HepG2 (cell line): Measurements from ENCODE around the gene ASXL1. TPM values are rescaled to one million over a fixed set of nuclear protein-coding genes. Genes with fewer than 3 reads are reported as not detected.

Experiments used
- CREB3 ChIP-seq: sonication (generic); formaldehyde crosslinking; IDR thresholded peaks from 2 replicates; pipeline ENCODE4 v1.5.0; 2020; ENCODE audit warnings: missing genetic modification reagents
- FOXK1 ChIP-seq: sonication (generic); formaldehyde crosslinking; IDR thresholded peaks from 2 replicates; pipeline ENCODE4 v1.4.0; 2020; ENCODE audit warnings: low read depth, missing genetic modification reagents, borderline replicate concordance
- NFE2L2 ChIP-seq: fragments of 150-350 bp; IDR thresholded peaks from 2 replicates; pipeline ENCODE4 v1.6.1; 2014; ENCODE audit warnings: low read length
- NR3C1 ChIP-seq: sonication (generic); formaldehyde crosslinking; IDR thresholded peaks from 2 replicates; pipeline ENCODE4 v1.4.0; 2020; ENCODE audit warnings: missing genetic modification reagents
- ZBTB1 ChIP-seq: sonication (generic); formaldehyde crosslinking; IDR thresholded peaks from 2 replicates; pipeline ENCODE4 v1.4.0; 2020; ENCODE audit warnings: missing genetic modification reagents, borderline replicate concordance
- ZBTB20 ChIP-seq: sonication (generic); formaldehyde crosslinking; IDR thresholded peaks from 2 replicates; pipeline ENCODE4 v1.8.1; 2023; ENCODE audit warnings: missing genetic modification reagents, low read depth, mild to moderate bottlenecking, borderline replicate concordance
- ZNF343 ChIP-seq: sonication (generic); formaldehyde crosslinking; IDR thresholded peaks from 2 replicates; pipeline ENCODE4 v1.4.0; 2020; ENCODE audit warnings: mild to moderate bottlenecking, missing genetic modification reagents
- ZNF431 ChIP-seq: sonication (generic); formaldehyde crosslinking; IDR thresholded peaks from 2 replicates; pipeline ENCODE4 v1.9.0; 2022; ENCODE audit warnings: missing genetic modification reagents, low read depth, mild to moderate bottlenecking, borderline replicate concordance
- ZNF556 ChIP-seq: sonication (generic); formaldehyde crosslinking; IDR thresholded peaks from 2 replicates; pipeline ENCODE4 v1.4.0; 2020; ENCODE audit warnings: mild to moderate bottlenecking, missing genetic modification reagents, borderline replicate concordance
- ZNF576 ChIP-seq: sonication (generic); formaldehyde crosslinking; IDR thresholded peaks from 2 replicates; pipeline ENCODE4 v1.4.0; 2020; ENCODE audit warnings: mild to moderate bottlenecking, missing genetic modification reagents
- ZNF652 ChIP-seq: IDR thresholded peaks from 2 replicates; pipeline ENCODE4 v1.6.1; 2016; ENCODE audit warnings: low read depth, borderline replicate concordance
- polyA plus RNA-seq, 8 experiments: library from polyadenylated mRNA; depleted of rRNA in 3 of 8; stranded (reverse) in 7 of 8; unstranded in 1 of 8; fragments of >200 nt; fragmentation: Illumina TruSeq in 4 of 8; extraction: Trizol in 4 of 8; gene quantifications; 2 replicates each; pipeline versions ENCODE4 v1.2.1 to v1.2.3, GENCODE V29; 2011 to 2016; ENCODE audit warnings: low read depth in 4 of 8, missing spikeins in 1 of 8, mixed read lengths in 1 of 8; ENCODE audit not compliant: insufficient read depth in 1 of 8
- total RNA-seq, 5 experiments: library from RNA; depleted of rRNA; stranded (reverse); fragments of >200 nt; fragmentation: Illumina TruSeq; extraction: Trizol; gene quantifications; 2 replicates each; pipeline ENCODE4 v1.2.3, GENCODE V29; 2016; ENCODE audit warnings: low read depth in 1 of 5
- TF ChIP-seq, protein P1 (sequence below): sonication (generic); formaldehyde crosslinking; IDR thresholded peaks from 2 replicates; pipeline ENCODE4 v1.4.0; 2020; ENCODE audit warnings: missing genetic modification reagents, borderline replicate concordance

The ASXL1 gene
- total and polyA plus RNA-seq, 2 of the 13 experiments (the other 11 are each of a cell fraction or from before 2014, with no cell fraction given): 62.1 to 74.8 TPM

- TF ChIP-seq ZBTB20 (CRISPR knock-in tag) (no peak), FOXK1 (CRISPR knock-in tag) (peak; percentile 94), ZNF343 (CRISPR knock-in tag) (no peak), ZNF576 (no peak), ZNF652 (CRISPR knock-in tag) (peak; percentile 65; the same call in 1 of the 2 replicates), NFE2L2 (no peak), NR3C1 (CRISPR knock-in tag) (no peak), ZNF431 (no peak), ZNF556 (CRISPR knock-in tag) (peak; percentile 61; the same call in 1 of the 2 replicates), CREB3 (CRISPR knock-in tag) (no peak), ZBTB1 (CRISPR knock-in tag) (no peak)
- TF ChIP-seq, protein P1, sequence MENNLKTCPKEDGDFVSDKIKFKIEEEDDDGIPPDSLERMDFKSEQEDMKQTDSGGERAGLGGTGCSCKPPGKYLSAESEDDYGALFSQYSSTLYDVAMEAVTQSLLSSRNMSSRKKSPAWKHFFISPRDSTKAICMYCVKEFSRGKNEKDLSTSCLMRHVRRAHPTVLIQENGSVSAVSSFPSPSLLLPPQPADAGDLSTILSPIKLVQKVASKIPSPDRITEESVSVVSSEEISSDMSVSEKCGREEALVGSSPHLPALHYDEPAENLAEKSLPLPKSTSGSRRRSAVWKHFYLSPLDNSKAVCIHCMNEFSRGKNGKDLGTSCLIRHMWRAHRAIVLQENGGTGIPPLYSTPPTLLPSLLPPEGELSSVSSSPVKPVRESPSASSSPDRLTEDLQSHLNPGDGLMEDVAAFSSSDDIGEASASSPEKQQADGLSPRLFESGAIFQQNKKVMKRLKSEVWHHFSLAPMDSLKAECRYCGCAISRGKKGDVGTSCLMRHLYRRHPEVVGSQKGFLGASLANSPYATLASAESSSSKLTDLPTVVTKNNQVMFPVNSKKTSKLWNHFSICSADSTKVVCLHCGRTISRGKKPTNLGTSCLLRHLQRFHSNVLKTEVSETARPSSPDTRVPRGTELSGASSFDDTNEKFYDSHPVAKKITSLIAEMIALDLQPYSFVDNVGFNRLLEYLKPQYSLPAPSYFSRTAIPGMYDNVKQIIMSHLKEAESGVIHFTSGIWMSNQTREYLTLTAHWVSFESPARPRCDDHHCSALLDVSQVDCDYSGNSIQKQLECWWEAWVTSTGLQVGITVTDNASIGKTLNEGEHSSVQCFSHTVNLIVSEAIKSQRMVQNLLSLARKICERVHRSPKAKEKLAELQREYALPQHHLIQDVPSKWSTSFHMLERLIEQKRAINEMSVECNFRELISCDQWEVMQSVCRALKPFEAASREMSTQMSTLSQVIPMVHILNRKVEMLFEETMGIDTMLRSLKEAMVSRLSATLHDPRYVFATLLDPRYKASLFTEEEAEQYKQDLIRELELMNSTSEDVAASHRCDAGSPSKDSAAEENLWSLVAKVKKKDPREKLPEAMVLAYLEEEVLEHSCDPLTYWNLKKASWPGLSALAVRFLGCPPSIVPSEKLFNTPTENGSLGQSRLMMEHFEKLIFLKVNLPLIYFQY: peak; percentile 71; the same call in 1 of the 2 replicates
These were observed 127.0 kb downstream of the ASXL1 start (continued) for GRCh38 chr20:32484958-32485769.
